ENCODE results near the gene MUC5B.

MUC5B gene

GRCh38 chr11:1220941-1221721 lies 1.7 kb upstream of the MUC5B start:
- no peak for DNase-seq

GRCh38 chr11:1221848-1222311 lies 986 bp upstream of the MUC5B start:
- no peak for DNase-seq

- no peak for DNase-seq
Measured at GRCh38 chr11:1223346-1224110, 662 bp downstream of the MUC5B start.

DNA sequence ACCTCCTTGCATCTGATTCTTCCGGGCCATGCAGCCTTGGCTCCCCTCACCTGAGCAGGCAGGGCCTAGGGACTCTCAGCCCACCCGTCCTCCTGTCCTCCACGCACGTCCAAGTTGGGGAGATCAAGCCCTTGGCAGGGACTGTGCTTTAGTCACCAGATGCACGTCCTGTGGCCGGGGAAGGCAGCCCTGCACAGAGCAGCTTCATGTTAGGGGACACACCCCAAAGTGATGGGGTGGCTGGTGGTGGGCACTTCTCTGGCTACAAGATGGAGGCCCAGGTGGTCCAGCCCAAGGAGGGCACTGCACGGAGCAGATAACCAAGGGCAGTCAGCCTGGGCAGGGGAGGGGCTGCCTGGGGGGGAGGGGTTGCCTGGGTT lies 1.2 kb downstream of the MUC5B start:
- no peak for DNase-seq

GRCh38 chr11:1224491-1225385 lies 1.9 kb downstream of the MUC5B start:
- DNase-seq = no peak

DNA sequence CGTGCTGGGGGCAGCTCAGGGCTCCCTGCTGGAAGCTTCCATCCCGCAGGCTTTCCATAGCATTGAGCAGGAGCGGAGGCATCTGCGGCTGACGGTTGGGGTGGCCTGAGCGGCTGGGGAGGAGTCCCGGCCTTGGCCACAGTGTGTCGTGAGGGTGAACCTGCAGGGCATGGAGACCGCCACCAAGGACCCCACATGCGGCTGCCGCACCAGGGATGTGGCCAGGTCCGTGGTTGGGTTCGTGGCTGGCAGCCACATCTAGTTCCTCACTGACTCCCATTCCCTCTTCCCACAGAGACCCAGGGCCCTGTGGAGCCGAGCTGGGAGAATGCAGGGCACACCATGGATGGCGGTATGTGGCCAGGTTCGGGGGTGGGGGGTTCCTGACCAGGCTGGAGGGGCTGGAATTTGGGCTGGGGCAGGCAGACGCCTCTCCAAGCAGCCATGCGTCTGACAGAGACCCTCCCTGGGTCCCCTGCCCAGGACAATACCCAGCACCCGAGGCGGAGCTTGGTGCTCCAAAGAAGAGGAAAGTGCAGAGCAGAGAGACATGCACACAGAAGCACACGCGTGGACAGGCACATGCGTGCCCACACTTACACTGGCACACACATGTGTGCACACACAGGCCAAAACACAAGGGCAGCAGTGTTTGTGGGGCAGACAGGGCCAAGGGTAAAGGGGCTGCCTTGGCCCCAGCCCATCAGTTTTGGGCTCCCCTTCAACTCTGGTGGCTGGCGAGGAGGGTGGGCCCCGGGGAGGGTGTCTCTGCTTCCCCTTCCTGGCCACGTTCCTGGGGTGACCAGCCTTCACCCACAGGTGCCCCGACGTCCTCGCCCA lies 2.7 kb downstream of the MUC5B start:
- DNase-seq = no peak

DNA sequence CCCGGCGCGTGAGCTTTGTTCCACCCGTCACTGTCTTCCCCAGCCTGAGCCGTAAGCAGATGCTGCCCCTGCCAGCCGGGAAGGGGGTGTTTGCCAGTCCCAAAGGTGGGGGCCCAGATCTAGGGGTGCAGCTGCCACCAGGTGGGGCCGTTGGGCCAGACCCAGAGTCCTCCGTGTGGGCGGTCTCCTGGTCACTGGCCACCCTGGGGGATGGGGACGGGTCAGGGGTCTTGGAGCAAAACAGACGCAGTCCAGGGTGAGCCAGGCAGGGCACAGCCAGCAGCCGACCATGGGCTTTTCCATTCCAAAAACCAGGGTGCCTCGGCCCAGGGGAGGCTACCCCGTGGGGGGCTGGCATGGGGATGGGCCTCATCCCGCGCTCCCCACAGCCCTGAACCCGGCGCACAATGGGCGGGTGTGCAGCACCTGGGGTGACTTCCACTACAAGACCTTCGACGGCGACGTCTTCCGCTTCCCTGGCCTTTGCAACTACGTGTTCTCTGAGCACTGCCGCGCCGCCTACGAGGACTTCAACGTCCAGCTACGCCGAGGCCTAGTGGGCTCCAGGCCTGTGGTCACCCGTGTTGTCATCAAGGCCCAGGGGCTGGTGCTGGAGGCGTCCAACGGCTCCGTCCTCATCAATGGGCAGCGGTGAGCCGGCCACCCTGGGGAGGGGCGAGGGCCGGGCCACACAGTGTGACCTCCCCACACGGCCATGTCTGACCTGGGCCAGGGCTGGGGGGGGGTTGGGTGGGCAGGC lies 3.5 kb downstream of the MUC5B start:
- no peak for DNase-seq

GRCh38 chr11:1226986-1227550 lies 4.2 kb downstream of the MUC5B start:
- DNase-seq = no peak

DNA sequence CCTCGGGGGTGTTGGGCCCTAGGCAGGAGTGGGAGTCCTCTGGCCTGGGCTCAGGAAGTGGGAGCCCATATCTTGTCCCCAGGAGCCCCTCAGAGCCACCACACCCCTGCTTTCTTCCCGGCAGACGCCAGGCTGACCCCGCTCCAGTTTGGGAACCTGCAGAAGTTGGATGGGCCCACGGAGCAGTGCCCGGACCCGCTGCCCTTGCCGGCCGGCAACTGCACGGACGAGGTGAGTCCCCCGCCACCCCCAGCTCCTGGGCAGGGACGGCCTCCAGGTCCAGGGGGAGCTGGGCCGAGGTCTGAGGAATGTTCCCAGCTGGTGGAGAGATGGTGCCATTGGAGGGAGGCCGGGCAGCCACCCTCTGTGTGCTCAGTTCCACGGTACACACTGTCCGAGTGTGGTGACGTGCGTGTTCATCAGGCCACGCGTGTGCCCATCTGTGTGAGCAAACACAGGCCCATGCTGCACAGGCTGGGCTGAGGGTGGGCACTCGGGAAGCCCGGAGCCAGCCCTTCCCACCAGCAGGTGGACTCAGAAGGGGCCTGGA lies 4.8 kb downstream of the MUC5B start:
- no peak for DNase-seq

DNA sequence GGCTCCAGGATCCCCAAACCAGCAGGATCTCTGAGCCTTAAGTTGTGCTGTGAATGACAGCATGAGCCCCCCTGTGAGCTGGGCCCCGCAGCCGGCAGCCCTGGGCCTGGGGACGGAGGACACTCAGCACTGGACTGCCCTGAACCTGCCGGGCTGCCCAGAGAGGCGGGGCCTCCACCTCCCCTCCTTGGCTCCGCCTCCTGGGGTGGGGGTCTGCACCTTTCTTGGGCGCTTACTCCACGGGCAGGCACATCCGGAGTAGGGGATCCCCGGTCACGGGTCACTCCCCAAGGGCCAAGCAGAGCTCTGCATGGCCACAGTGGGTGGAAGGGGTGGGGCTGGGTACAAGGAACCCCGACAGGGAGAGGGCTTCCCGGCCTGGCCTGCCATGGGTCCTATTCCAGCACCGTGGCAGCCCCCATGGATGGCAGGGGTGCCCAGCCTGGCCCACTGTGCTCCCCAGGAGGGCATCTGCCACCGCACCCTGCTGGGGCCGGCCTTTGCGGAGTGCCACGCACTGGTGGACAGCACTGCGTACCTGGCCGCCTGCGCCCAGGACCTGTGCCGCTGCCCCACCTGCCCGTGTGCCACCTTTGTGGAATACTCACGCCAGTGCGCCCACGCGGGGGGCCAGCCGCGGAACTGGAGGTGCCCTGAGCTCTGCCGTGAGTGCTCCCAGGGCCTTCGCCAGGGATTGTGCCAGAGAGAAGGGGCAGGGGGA lies 5.4 kb downstream of the MUC5B start:
- no peak for DNase-seq

DNA sequence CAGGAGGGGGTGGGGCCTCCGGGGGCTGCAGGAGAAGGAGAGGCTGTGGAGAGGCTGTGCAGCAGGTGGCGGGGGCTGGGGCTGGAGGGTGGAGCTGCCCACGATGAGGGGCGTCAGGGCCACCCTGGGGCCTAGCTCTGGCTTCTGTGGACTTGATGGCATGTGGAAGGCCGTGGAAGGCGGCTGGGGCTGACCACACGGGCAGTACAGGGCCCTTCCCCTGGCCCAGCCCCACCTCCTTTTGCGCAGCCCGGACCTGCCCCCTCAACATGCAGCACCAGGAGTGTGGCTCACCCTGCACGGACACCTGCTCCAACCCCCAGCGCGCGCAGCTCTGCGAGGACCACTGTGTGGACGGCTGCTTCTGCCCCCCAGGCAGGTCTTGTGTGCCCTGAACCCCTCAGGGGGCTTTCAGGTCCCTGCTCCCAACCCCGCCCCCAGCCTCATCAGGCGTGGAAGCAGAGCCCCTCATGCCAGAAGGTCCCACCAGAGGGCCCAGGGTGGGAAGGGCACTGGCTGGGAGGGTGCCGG lies 6.1 kb downstream of the MUC5B start:
- no peak for DNase-seq

DNA sequence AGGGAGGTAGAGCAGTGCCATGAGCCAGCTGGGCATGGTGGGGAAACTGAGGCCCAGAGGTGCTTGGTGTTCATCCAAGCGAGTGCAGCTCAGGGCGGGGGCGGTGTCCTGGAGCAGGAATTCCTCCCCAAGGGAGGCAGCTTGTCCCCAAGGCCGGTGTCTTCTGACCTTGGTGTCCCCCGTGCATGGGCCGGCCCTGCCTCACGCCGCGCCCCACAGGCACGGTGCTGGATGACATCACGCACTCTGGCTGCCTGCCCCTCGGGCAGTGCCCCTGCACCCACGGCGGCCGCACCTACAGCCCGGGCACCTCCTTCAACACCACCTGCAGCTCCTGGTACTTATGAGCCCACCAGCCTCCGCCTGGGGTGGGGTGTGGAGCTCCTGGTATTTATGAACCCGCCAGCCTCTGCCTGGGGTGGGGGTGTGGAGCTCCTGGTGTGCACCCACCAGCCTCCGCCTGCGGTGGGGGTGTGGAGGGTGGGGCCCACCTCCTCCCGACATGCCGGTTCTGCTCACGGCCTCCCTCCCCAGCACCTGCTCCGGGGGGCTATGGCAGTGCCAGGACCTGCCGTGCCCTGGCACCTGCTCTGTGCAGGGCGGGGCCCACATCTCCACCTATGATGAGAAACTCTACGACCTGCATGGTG lies 6.7 kb downstream of the MUC5B start:
- DNase-seq = no peak

DNA sequence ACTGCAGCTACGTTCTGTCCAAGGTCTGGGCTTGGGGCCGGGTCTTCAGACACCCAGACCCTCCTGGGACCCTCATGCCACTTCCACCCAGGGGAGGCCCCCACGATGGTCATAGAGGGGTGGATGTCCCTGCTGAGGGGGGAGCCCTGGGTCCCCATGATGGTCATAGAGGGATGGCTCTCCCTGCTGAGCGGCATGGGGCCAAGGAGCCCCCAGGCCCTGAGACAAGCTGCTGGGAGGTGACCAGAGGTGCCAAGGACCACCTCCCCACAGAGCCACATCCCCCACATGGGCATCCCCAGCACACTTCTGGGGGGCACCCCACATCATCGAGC lies 7.2 kb downstream of the MUC5B start:
- no peak for DNase-seq

- DNase-seq = no peak
Measured at GRCh38 chr11:1230456-1231395, 7.9 kb downstream of the MUC5B start.

DNA sequence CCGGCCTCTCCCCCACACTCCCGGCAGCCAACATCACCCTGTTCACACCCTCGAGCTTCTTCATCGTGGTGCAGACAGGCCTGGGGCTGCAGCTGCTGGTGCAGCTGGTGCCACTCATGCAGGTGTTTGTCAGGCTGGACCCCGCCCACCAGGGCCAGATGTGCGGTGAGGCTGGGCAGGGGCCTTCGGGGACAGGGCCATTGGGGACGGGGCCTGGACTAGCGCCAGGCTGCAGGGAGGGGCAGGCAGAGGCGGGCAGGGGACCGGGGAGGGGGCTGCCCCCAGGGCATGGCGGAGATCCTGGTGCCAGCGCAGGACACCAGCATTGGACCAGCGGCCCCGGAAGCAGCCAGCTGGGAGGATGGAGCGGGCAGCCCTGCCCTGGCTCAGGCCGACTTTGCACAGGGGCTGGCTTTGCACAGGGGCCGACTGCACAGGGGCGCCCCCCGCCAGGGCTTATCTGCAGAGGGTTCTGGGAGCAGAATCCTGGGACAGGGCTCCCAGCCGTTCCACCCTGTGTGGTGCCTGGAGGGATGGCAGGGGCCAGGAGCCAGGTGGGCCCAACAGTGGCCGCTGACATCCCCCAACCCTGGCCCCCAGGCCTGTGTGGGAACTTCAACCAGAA lies 8.6 kb downstream of the MUC5B start:
- peak; percentile 25 for DNase-seq

DNA sequence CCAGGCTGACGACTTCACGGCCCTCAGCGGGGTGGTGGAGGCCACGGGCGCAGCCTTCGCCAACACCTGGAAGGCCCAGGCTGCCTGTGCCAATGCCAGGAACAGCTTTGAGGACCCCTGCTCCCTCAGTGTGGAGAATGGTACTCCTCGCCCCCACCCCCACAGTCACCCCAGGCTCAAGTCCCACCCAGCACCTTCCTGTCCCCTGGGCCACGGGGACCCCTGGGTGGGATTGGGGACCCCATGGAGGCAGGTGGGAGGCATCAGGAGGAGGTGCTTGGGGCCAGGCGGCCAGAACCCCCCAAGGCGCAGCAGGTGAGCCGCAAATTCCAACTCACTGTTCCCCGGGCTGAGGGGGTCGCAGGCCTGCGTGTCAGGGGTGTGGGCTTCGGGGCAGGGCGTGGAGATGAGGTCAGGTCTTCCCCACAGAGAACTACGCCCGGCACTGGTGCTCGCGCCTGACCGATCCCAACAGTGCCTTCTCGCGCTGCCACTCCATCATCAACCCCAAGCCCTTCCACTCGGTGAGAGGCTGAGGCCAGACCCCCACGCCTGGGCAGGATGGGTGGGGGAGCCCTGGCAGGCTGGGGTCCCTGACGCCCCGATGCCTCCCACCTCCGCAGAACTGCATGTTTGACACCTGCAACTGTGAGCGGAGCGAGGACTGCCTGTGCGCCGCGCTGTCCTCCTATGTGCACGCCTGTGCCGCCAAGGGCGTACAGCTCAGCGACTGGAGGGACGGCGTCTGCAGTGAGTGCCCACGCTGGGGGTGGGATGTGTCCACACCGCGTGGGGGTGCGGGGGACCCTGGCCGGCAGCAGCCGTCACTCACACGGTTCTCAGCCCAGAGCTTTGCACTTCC lies 9.4 kb downstream of the MUC5B start:
- no peak for DNase-seq

GRCh38 chr11:1232883-1233321 lies 10.0 kb downstream of the MUC5B start:
- DNase-seq = no peak
